HG03025 (cell line): ENCODE measurements around the gene ATG16L2.
"Not testable (repeated sequence)": the region's sequence is repeated elsewhere in the genome, so short reads cannot be mapped to it uniquely, and the experiment has no call there.

Experiments used
- ATAC-seq: cut with Tn5 transposase; IDR thresholded peaks from one replicate; pipeline ENCODE4 v1.9.1; 2021; ENCODE audit warnings: mild to moderate bottlenecking, moderate library complexity; ENCODE audit not compliant: unreplicated experiment, low FRiP score

ATG16L2 gene

GRCh38 chr11:72821920-72822799, 7.9 kb downstream of the ATG16L2 start:
- peak; percentile 57 for ATAC-seq

GRCh38 chr11:72823105-72823804, 9.0 kb downstream of the ATG16L2 start:
- ATAC-seq: no peak

- ATAC-seq: no peak
Observed at GRCh38 chr11:72824020-72824419, 9.8 kb downstream of the ATG16L2 start.

GRCh38 chr11:72824811-72825505, 10.7 kb downstream of the ATG16L2 start:
- no peak for ATAC-seq

- ATAC-seq: no peak
Observed at GRCh38 chr11:72825661-72826060, 11.4 kb downstream of the ATG16L2 start.

GRCh38 chr11:72826191-72826941, 12.2 kb downstream of the ATG16L2 start:
- ATAC-seq: no peak

- ATAC-seq: no peak
Observed at GRCh38 chr11:72826942-72827480, 12.8 kb downstream of the ATG16L2 start.

- ATAC-seq: not testable (repeated sequence)
Observed at GRCh38 chr11:72827656-72828055, 13.4 kb downstream of the ATG16L2 start.

GRCh38 chr11:72828081-72828567, 13.9 kb downstream of the ATG16L2 start:
- no peak for ATAC-seq

- ATAC-seq: no peak
Observed at GRCh38 chr11:72828692-72829101, 14.5 kb downstream of the ATG16L2 start.

- ATAC-seq: no peak
Observed at GRCh38 chr11:72829178-72829577, 15.0 kb downstream of the ATG16L2 start.

GRCh38 chr11:72829884-72830533, 15.8 kb downstream of the ATG16L2 start:
- no peak for ATAC-seq

GRCh38 chr11:72831521-72832300, 17.5 kb downstream of the ATG16L2 start:
- ATAC-seq: no peak

- ATAC-seq: no peak
Observed at GRCh38 chr11:72832301-72833082, 18.3 kb downstream of the ATG16L2 start.

- ATAC-seq: no peak
Observed at GRCh38 chr11:72833083-72833733, 19.0 kb downstream of the ATG16L2 start.

- no peak for ATAC-seq
Observed at GRCh38 chr11:72833811-72834493, 19.7 kb downstream of the ATG16L2 start.

GRCh38 chr11:72834905-72835304, 20.7 kb downstream of the ATG16L2 start:
- no peak for ATAC-seq
